Psoas muscle (tissue), 8 donors: ENCODE measurements around the gene TAOK1. TPM values are rescaled to one million over a fixed set of nuclear protein-coding genes. Genes with fewer than 3 reads are reported as not detected.
"Not testable (repeated sequence)": the region's sequence is repeated elsewhere in the genome, so short reads cannot be mapped to it uniquely, and the experiment has no call there.

Experiments
- ATAC-seq, 4 donors: fragments of 200-7000 bp; cut with Tn5 transposase; one replicate each; pipeline ENCODE4 v1.9.1; 2020; ENCODE audit warnings: moderate library complexity in 3 of 4, mild to moderate bottlenecking in 2 of 4
- DNase-seq, 2 donors: peaks; one replicate each; pipeline ENCODE4 v3.0.0-alpha.2; 2020
- H3K27ac ChIP-seq: fragments of 200-600 bp; one replicate; pipeline ENCODE4 v1.8.0; 2022
- H3K27me3 ChIP-seq, 3 donors: fragments of 200-600 bp in 1 of 3; one replicate each; pipeline versions ENCODE4 v1.6.1 to v1.8.0; 2013 to 2022; ENCODE audit warnings: low read length in 2 of 3, mild to moderate bottlenecking in 2 of 3, moderate library complexity in 1 of 3; ENCODE audit not compliant: insufficient read depth in 3 of 3
- H3K36me3 ChIP-seq, 2 donors: fragments of 200-600 bp in 1 of 2; one replicate each; pipeline versions ENCODE4 v1.6.1 to v1.8.0; 2013 to 2022; ENCODE audit warnings: low read depth in 1 of 2, mild to moderate bottlenecking in 1 of 2, moderate library complexity in 1 of 2; ENCODE audit not compliant: insufficient read depth in 1 of 2
- H3K4me1 ChIP-seq: fragments of 200-600 bp; one replicate; pipeline ENCODE4 v1.8.0; 2022
- H3K4me3 ChIP-seq: fragments of 200-600 bp; one replicate; pipeline ENCODE4 v1.8.0; 2022; ENCODE audit warnings: mild to moderate bottlenecking
- H3K9me3 ChIP-seq: fragments of 200-600 bp; one replicate; pipeline ENCODE4 v1.8.0; 2022
- CTCF ChIP-seq: fragments of 200-600 bp; IDR thresholded peaks from one replicate; pipeline ENCODE4 v1.8.0; 2022; ENCODE audit warnings: antibody characterized with exemption
- WGBS, 3 donors: extraction: QIAGEN DNeasy Blood & Tissue Kit; methylation state at CpG; one replicate each; pipeline versions ENCODE4 v1.1.6 to v1.1.7; 2013; 5-methylcytosine and 5-hydroxymethylcytosine counted together
- intact Hi-C, 2 donors: fragments of 100-400 bp; cut with DNase I; formaldehyde crosslinking; loops; one replicate each; pipeline versions ENCODE4 v1.11.0 to v1.14.2; 2022
- polyA plus RNA-seq, 3 donors: library from polyadenylated mRNA; stranded (reverse); fragments of 200-250 nt; gene quantifications; one replicate each; pipeline ENCODE4 v1.2.3, GENCODE V29; 2013
- total RNA-seq, 4 donors: library from RNA; stranded (reverse); fragmentation: NEBNext Ultra II Directional in 2 of 4; extraction: Animal tissue kit (Norgen Biotek cat#: 25700) in 2 of 4; gene quantifications; one replicate each; pipeline versions ENCODE4 v1.2.1 to v1.2.4, GENCODE V29; 2021 to 2023
- donor health status: healthy with polysubstance abuse.
- donor health status: DM: no; HTN: no; CAD: no; lungs with moderate emphysema.
- donor health status: Bipolar disorder and iron deficiency.
- donor health status: healthy.
- donor health status: DM: yes; HTN: yes; CAD: no.
- donor health status: DM: no; HTN: no; CAD: no.
- donor health status: DM: no; HTN: no; CAD: no.
- donor health status: DM: yes; HTN: yes; CAD: no.

The TAOK1 gene
- total and polyA plus RNA-seq, 7 donors = 6.3 to 49.8 (median 42.5) TPM

GRCh38 chr17:29469276-29469675, 79.1 kb downstream of the TAOK1 start:
- 92 to 98% (median 93%) methylated on average over 3 of the region's 3 CpGs for whole genome bisulfite sequencing, 3 donors
- no peak overlapping the region for H3K27ac ChIP-seq
- no peak for DNase-seq
- H3K4me1 ChIP-seq = no peaks in the 10 kb centered on the region
- ATAC-seq = no peak
- no peak for TF ChIP-seq CTCF
- intact Hi-C loops = no loop called here
- H3K4me3 ChIP-seq = no peak overlapping the region
- no peaks in the 10 kb centered on the region for H3K27me3 ChIP-seq
- peaks cover 0 to 56% of the 10 kb centered on the region in 2 donors for H3K36me3 ChIP-seq
- H3K9me3 ChIP-seq = no peaks in the 10 kb centered on the region

- 98 to 99% (median 98%) methylated on average over 4 of the region's 4 CpGs for WGBS, 3 donors
- DNase-seq, intact Hi-C loops, H3K4me3 ChIP-seq, H3K27me3 ChIP-seq, H3K9me3 ChIP-seq, H3K4me1 ChIP-seq, H3K27ac ChIP-seq, ATAC-seq: not testable (repeated sequence)
- H3K36me3 ChIP-seq = peaks cover 0 to 55% of the 10 kb centered on the region in 2 donors
These were observed 83.3 kb downstream of the TAOK1 start for GRCh38 chr17:29473437-29473836.

- Histone ChIP-seq H3K36me3 (peaks cover 0 to 53% of the 10 kb centered on the region in 2 donors), H3K4me3 (no peak overlapping the region), H3K4me1 (no peaks in the 10 kb centered on the region), H3K27me3 (no peaks in the 10 kb centered on the region), H3K27ac (no peak overlapping the region), H3K9me3 (no peaks in the 10 kb centered on the region)
- ATAC-seq (no peak), DNase-seq (no peak)
- intact Hi-C loops = no loop called here
- TF ChIP-seq CTCF = no peak
- WGBS, 3 donors = 72 to 74% (median 74%) methylated on average over 1 of the region's 1 CpG
These were observed 84.1 kb downstream of the TAOK1 start for GRCh38 chr17:29474297-29474696.

GRCh38 chr17:29475891-29476290, 85.7 kb downstream of the TAOK1 start:
- no peaks in the 10 kb centered on the region for H3K27me3 ChIP-seq
- 93 to 99% (median 94%) methylated on average over 2 of the region's 2 CpGs for WGBS, 3 donors

GRCh38 chr17:29480249-29480928, 90.2 kb downstream of the TAOK1 start:
- ATAC-seq, H3K4me3 ChIP-seq, H3K9me3 ChIP-seq, H3K27me3 ChIP-seq, H3K27ac ChIP-seq, DNase-seq, H3K4me1 ChIP-seq, intact Hi-C loops: not testable (repeated sequence)
- 69 to 74% (median 72%) methylated on average over 7 of the region's 7 CpGs for WGBS, 3 donors
- peaks cover 0 to 79% of the 10 kb centered on the region in 2 donors for H3K36me3 ChIP-seq

More at GRCh38 chr17:29475891-29476290, 85.7 kb downstream of the TAOK1 start:
- H3K9me3 ChIP-seq = no peaks in the 10 kb centered on the region
- intact Hi-C loops = no loop called here
- no peak overlapping the region for H3K4me3 ChIP-seq
- peaks cover 0 to 56% of the 10 kb centered on the region in 2 donors for H3K36me3 ChIP-seq
- ATAC-seq = no peak
- H3K4me1 ChIP-seq = no peaks in the 10 kb centered on the region
- H3K27ac ChIP-seq = no peak overlapping the region
- DNase-seq = no peak
- no peak for TF ChIP-seq CTCF
